GM12892 (cell line): ENCODE measurements around the gene SELENOP.

Source experiments
- POLR2A ChIP-seq: IDR thresholded peaks from 2 replicates; pipeline ENCODE4 v1.6.1; 2011; ENCODE audit warnings: low read depth, low read length, control low read depth
- TAF1 ChIP-seq: IDR thresholded peaks from 2 replicates; pipeline ENCODE4 v1.6.1; 2011; ENCODE audit warnings: low read depth, mild to moderate bottlenecking, control low read depth, low read length, borderline replicate concordance

DNA sequence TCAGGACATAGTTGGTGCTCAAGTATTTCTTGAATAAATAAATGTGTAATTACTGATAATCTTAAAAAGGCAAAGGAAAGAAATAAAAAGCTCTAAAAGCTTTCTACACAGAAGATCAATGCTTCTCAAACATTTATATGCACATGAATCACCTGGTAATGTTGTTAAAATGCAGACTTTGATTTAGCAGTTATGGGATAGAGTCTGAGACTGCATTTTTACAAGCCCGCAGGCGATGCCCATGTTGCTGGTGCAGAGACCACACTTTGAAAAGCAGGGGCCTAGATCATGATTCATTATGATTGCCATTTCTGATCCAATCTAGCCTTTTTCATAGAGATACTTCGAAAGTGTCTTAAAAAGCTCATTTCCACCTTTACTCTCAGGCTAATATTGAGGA lies 58.6 kb downstream of the SELENOP start:
- no peak for TF ChIP-seq TAF1
- no peak for TF ChIP-seq POLR2A
